ENCODE data around the gene ULK3. TPM values are rescaled to one million over a fixed set of nuclear protein-coding genes. Genes with fewer than 3 reads are reported as not detected.

ULK3 gene
- total RNA-seq, 1 donor from 2014 or later, result 34.8 TPM

- Mint-ChIP-seq H3K4me3 (no peak overlapping the region), H3K4me1 (no peaks in the 10 kb centered on the region), H3K36me3 (no peaks in the 10 kb centered on the region), H3K9me3 (no peaks in the 10 kb centered on the region), H3K27me3 (ENCODE audit: low read depth) (peaks cover 22% of the 10 kb centered on the region), H3K27ac (no peak overlapping the region)
- TF ChIP-seq CTCF (IDR thresholded peaks at IDR 0.05; ENCODE audit: unreplicated experiment), result no peak
- DNase-seq (ENCODE audit: low spot score in 2 of 2, unreplicated experiment in 2 of 2), result no peak
Measured at GRCh38 chr15:74833376-74834107, 9.4 kb downstream of the ULK3 start.

- Mint-ChIP-seq H3K27ac (no peak overlapping the region), H3K4me3 (no peak overlapping the region), H3K27me3 (ENCODE audit: low read depth) (peaks cover 29% of the 10 kb centered on the region), H3K9me3 (no peaks in the 10 kb centered on the region), H3K4me1 (no peaks in the 10 kb centered on the region), H3K36me3 (no peaks in the 10 kb centered on the region)
- no peak for TF ChIP-seq CTCF (IDR thresholded peaks at IDR 0.05; ENCODE audit: unreplicated experiment)
- DNase-seq (ENCODE audit: low spot score in 2 of 2, unreplicated experiment in 2 of 2), result no peak
Measured at GRCh38 chr15:74832826-74833225, 10.1 kb downstream of the ULK3 start.

GRCh38 chr15:74831813-74832495 is 11.0 kb downstream of the ULK3 start:
- Mint-ChIP-seq H3K27me3 (ENCODE audit: low read depth) (peaks cover 38% of the 10 kb centered on the region), H3K9me3 (no peaks in the 10 kb centered on the region), H3K4me3 (no peak overlapping the region), H3K4me1 (no peaks in the 10 kb centered on the region), H3K36me3 (no peaks in the 10 kb centered on the region), H3K27ac (no peak overlapping the region)
- no peak for TF ChIP-seq CTCF (IDR thresholded peaks at IDR 0.05; ENCODE audit: unreplicated experiment)
- no peak for DNase-seq (ENCODE audit: low spot score in 2 of 2, unreplicated experiment in 2 of 2)

GRCh38 chr15:74830868-74831267 is 12.1 kb downstream of the ULK3 start:
- Mint-ChIP-seq H3K27me3 (ENCODE audit: low read depth) (peaks cover 48% of the 10 kb centered on the region), H3K4me3 (no peak overlapping the region), H3K36me3 (no peaks in the 10 kb centered on the region), H3K27ac (no peak overlapping the region), H3K4me1 (peaks cover 2% of the 10 kb centered on the region), H3K9me3 (no peaks in the 10 kb centered on the region)
- DNase-seq (ENCODE audit: low spot score in 2 of 2, unreplicated experiment in 2 of 2), result no peak
- TF ChIP-seq CTCF (IDR thresholded peaks at IDR 0.05; ENCODE audit: unreplicated experiment), result no peak

- no peaks in the 10 kb centered on the region for H3K9me3 Mint-ChIP-seq
- TF ChIP-seq CTCF (IDR thresholded peaks at IDR 0.05; ENCODE audit: unreplicated experiment), result no peak
- no peak overlapping the region for H3K4me3 Mint-ChIP-seq
- H3K4me1 Mint-ChIP-seq, result peaks cover 2% of the 10 kb centered on the region
- DNase-seq (ENCODE audit: low spot score in 2 of 2, unreplicated experiment in 2 of 2), result no peak
- H3K27me3 Mint-ChIP-seq (ENCODE audit: low read depth), result peaks cover 56% of the 10 kb centered on the region
- H3K36me3 Mint-ChIP-seq, result no peaks in the 10 kb centered on the region
- H3K27ac Mint-ChIP-seq, result no peak overlapping the region
Measured at GRCh38 chr15:74829991-74830390, 13.0 kb downstream of the ULK3 start.

All from mesothelial cell of epicardium (in vitro differentiated cells).